SK-MEL-5 (cell line): ENCODE measurements around the gene IFNA8. TPM values are rescaled to one million over a fixed set of nuclear protein-coding genes. Genes with fewer than 3 reads are reported as not detected.
"Not testable (repeated sequence)": the region's sequence is repeated elsewhere in the genome, so short reads cannot be mapped to it uniquely, and the experiment has no call there.

Source experiments
- DNase-seq: peaks from one replicate; pipeline ENCODE4 v3.0.0-alpha.2; 2016; ENCODE audit warnings: low read depth, low spot score
- in situ Hi-C: cut with HindIII; loops from 2 replicates; pipeline ENCODE4 v1.10.0; 2016; ENCODE audit warnings: low sequenced_read_pairs, high pct_unique_total_duplicates, low pct_unique_long_range_greater_than_20kb
- polyA plus RNA-seq, 2 experiments: library from polyadenylated mRNA; depleted of rRNA; stranded (reverse); fragments of >200 nt; gene quantifications; 2 replicates each; pipeline ENCODE4 v1.2.3, GENCODE V29; 2015
- total RNA-seq: library from RNA; depleted of rRNA; stranded (reverse); fragments of >200 nt; shearing (Covaris generic); gene quantifications from 2 replicates; pipeline ENCODE4 v1.2.3, GENCODE V29; 2014; rRNA removed

IFNA8 gene
- not detected in 2 replicates for total RNA-seq
- not detected in 2 replicates for polyA plus RNA-seq (2015; cell fraction: cytosol; rRNA removed)
- not detected in 2 replicates for polyA plus RNA-seq (2015; cell fraction: nucleus; rRNA removed)

- DNase-seq = no peak
- in situ Hi-C loops = no loop called here
Observed at GRCh38 chr9:21408817-21409216, at the start of gene IFNA8. Gene IFNA8 (plus strand): TSS chr9:21409117. CDS start chr9:21409177, 60 bp downstream.

GRCh38 chr9:21362287-21362686 lies 46.6 kb upstream of the IFNA8 start:
- in situ Hi-C loops = no loop called here
- DNase-seq = no peak

GRCh38 chr9:21367169-21367568 lies 41.7 kb upstream of the IFNA8 start:
- in situ Hi-C loops, DNase-seq: not testable (repeated sequence)

GRCh38 chr9:21367957-21368356 lies 41.0 kb upstream of the IFNA8 start, which contains the start of gene IFNA13:
Gene IFNA13 (minus strand): TSS chr9:21368057. CDS start chr9:21368010, 47 bp downstream.
- no peak for DNase-seq
- in situ Hi-C loops = no loop called here

GRCh38 chr9:21371467-21371866 lies 37.5 kb upstream of the IFNA8 start:
- in situ Hi-C loops, DNase-seq: not testable (repeated sequence)

GRCh38 chr9:21381448-21382339 lies 27.2 kb upstream of the IFNA8 start:
- in situ Hi-C loops = no loop called here
- peak; percentile 40 for DNase-seq

GRCh38 chr9:21383627-21384026 lies 25.3 kb upstream of the IFNA8 start:
- in situ Hi-C loops = no loop called here
- DNase-seq = no peak

GRCh38 chr9:21385131-21385670 lies 23.7 kb upstream of the IFNA8 start, which contains the start of gene IFNA2:
Gene IFNA2 (minus strand): TSS chr9:21385398. CDS start chr9:21385329, 69 bp downstream.
- in situ Hi-C loops = no loop called here

GRCh38 chr9:21392270-21392669 lies 16.6 kb upstream of the IFNA8 start:
- in situ Hi-C loops = no loop called here
- peak; percentile 69 for DNase-seq

More at GRCh38 chr9:21385131-21385670, 23.7 kb upstream of the IFNA8 start, which contains the start of gene IFNA2:
- DNase-seq = no peak

GRCh38 chr9:21395778-21396717 lies 12.9 kb upstream of the IFNA8 start:
- peak; percentile 48 for DNase-seq
- in situ Hi-C loops = no loop called here

GRCh38 chr9:21398955-21399489 lies 9.9 kb upstream of the IFNA8 start:
- no peak for DNase-seq
- in situ Hi-C loops = no loop called here

GRCh38 chr9:21399956-21400355 lies 9.0 kb upstream of the IFNA8 start:
- no peak for DNase-seq
- in situ Hi-C loops = no loop called here

GRCh38 chr9:21402386-21403251 lies 6.3 kb upstream of the IFNA8 start:
- in situ Hi-C loops = no loop called here

GRCh38 chr9:21404146-21404545 lies 4.8 kb upstream of the IFNA8 start:
- no peak for DNase-seq
- in situ Hi-C loops = no loop called here

More at GRCh38 chr9:21402386-21403251, 6.3 kb upstream of the IFNA8 start:
- peak; percentile 19 for DNase-seq

GRCh38 chr9:21412107-21412506 lies 3.2 kb downstream of the IFNA8 start:
- no peak for DNase-seq
- in situ Hi-C loops = no loop called here

- in situ Hi-C loops = no loop called here
- no peak for DNase-seq
Observed at GRCh38 chr9:21413151-21413550, 4.2 kb downstream of the IFNA8 start.
